ENCODE measurements around the gene CD48.

The CD48 gene

DNA sequence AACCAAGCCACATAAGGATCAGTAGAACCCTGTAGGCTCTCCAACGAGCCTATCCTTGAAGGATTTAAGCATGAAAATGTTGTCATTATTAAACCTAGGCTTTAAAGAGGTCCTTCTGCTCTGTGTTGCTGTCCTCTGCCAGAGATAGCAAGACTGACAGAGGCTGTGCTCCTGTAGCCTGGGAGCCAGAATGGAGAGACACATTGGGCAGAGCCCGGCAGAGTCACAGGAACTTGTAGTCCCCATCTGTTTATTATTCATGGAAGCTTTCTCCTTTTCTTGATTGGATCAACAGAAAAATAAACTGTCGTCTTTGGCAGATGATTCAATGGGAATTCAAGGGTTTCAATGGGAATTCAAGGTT lies 45.6 kb downstream of the CD48 start:
- TF ChIP-seq, protein P1, sequence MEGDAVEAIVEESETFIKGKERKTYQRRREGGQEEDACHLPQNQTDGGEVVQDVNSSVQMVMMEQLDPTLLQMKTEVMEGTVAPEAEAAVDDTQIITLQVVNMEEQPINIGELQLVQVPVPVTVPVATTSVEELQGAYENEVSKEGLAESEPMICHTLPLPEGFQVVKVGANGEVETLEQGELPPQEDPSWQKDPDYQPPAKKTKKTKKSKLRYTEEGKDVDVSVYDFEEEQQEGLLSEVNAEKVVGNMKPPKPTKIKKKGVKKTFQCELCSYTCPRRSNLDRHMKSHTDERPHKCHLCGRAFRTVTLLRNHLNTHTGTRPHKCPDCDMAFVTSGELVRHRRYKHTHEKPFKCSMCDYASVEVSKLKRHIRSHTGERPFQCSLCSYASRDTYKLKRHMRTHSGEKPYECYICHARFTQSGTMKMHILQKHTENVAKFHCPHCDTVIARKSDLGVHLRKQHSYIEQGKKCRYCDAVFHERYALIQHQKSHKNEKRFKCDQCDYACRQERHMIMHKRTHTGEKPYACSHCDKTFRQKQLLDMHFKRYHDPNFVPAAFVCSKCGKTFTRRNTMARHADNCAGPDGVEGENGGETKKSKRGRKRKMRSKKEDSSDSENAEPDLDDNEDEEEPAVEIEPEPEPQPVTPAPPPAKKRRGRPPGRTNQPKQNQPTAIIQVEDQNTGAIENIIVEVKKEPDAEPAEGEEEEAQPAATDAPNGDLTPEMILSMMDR (IDR thresholded peaks at IDR 0.05; ENCODE audit: insufficient read depth, low read depth, low read length, missing control alignments), result no peak
- peak overlapping the region; percentile 14; the same call in 1 of the 2 replicates for H3K4me3 ChIP-seq (ENCODE audit: low read depth, low read length)
- no peak for DNase-seq (ENCODE audit: low read depth)

DNA sequence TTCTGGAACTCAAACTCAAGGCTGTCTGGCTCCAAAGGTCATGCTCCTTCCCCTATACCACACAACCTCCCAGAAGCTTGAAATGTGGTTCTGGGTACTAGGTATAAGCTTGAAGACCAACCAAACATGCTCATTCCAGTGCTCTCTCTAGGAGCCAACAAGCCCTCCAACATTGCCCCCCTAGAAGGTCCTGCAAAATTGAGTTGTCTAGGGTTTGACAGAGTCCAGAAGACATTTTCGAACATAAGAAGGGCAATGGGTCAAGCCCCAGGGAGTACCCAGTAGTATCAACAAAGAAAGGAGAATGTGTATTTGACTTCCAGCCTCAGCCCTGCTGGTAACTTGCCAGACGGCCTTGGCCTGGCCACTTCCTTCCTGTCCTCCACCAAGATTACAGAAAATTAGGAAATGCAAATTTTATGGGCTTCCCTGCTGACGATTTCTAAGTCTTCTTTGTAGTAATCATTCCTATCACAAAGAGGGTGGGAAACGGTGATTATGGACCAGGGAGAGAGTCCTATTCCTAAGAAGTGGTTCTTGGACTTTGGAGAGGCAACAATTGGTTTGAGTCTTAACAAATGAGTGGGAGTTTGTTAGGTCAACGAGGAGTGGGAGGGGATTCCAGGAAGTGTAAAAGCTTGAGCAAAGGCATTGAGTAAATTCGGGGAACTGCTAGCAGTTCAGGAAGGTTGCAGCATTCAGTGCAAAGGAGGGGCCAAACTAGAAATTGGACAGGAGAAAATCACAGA lies 46.1 kb downstream of the CD48 start:
- DNase-seq (ENCODE audit: low read depth), result peak; percentile 73
- TF ChIP-seq, protein P1 (IDR thresholded peaks at IDR 0.05; ENCODE audit: insufficient read depth, low read depth, low read length, missing control alignments), result no peak
- H3K4me3 ChIP-seq (ENCODE audit: low read depth, low read length), result peak overlapping the region; percentile 38

DNA sequence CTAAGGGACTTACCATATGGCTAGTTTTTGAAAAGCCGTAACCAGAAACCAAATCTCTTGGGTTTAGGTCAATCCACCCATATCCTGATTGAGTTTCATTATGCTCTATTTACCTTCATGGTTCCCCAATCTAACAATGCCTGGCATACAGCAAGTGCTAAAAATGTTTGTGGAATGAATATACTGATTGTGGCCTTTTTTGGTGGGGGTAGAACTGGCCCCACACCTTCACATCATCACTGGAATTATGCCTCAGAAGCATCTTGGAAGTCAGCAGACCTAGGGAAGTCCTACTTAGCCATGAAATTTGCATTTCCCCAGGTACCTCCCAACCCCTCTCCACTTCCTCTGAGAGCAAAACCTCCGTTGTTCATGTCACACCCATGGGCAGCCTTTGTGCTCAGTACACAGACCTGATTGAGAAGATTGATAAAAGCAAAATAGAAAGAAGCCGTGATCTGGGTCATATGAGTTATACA lies 47.0 kb downstream of the CD48 start:
- DNase-seq (ENCODE audit: low read depth), result peak; percentile 87
- TF ChIP-seq, protein P1 (IDR thresholded peaks at IDR 0.05; ENCODE audit: insufficient read depth, low read depth, low read length, missing control alignments), result no peak
- H3K4me3 ChIP-seq (ENCODE audit: low read depth, low read length), result peak overlapping the region; percentile 38

DNA sequence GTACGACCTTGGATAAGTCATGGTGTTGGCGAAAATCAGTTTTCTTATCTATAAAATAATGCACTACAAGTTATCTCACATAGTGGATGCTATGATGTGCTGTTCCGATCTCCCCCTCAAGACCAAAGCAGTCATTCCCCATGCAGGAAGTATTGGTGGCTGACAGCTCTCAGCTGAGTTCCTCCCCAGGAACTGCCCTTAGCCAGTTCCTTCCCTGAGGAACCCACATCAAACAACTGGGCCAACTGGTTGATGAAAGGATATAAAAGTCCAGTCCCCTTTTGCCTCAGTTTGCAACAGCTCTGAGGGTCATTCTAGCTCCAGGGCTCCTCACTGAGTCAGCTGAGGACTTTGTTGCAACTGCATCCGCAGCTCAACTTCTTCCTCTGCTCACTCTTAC lies 48.7 kb downstream of the CD48 start:
- TF ChIP-seq, protein P1 (IDR thresholded peaks at IDR 0.05; ENCODE audit: insufficient read depth, low read depth, low read length, missing control alignments), result no peak
- peak; percentile 35 for DNase-seq (ENCODE audit: low read depth)
- H3K4me3 ChIP-seq (ENCODE audit: low read depth, low read length), result no peak overlapping the region

DNA sequence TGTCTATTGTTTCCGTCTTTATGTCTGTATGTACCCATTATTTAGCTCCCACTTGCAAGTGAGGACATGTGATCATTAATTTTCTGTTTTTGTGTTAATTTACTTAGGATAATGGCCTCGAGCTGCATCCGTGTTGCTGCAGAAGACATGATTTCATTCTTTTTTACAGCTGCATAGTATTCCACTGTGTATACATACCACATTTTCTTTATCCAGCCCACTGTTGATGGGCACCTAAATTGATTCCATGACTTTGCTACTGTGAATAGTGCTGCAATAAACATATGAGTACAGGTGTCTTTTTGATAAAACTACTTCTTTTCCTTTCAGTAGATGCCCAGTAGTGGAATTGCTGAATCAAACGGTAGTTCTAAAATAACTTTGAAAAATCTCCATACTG lies 52.1 kb downstream of the CD48 start:
- no peak for DNase-seq (ENCODE audit: low read depth)
- no peak overlapping the region for H3K4me3 ChIP-seq (ENCODE audit: low read depth, low read length)
- TF ChIP-seq, protein P1 (IDR thresholded peaks at IDR 0.05; ENCODE audit: insufficient read depth, low read depth, low read length, missing control alignments), result no peak

DNA sequence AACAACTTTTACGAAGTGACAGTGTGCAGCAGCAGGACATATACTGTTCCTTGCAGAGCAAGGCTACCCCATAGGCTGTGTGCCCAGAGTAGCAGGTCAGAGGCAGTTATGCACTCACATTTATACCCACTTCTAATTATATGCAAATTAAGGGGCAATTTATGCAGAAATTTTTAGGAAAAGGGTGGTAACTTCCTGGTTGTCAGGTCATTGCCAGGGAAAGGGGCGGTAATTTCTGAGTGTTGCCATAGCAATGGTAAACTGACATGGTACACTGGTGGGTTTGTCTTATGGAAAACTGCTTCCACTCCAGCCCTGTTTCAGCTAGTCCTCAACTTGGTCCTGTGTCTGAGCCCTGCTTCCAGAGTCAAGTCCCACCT lies 52.8 kb downstream of the CD48 start:
- peak; percentile 51 for DNase-seq (ENCODE audit: low read depth)
- TF ChIP-seq, protein P1 (IDR thresholded peaks at IDR 0.05; ENCODE audit: insufficient read depth, low read depth, low read length, missing control alignments), result no peak
- peak overlapping the region; percentile 46 for H3K4me3 ChIP-seq (ENCODE audit: low read depth, low read length)

Data from GM12865 (cell line).